HEK293 (cell line): ENCODE measurements around the gene PCBD1.

Source experiments
- CTCF ChIP-seq: fragments of 450-650 bp; formaldehyde crosslinking; IDR thresholded peaks from 2 replicates; pipeline ENCODE4 v1.5.1; 2016; ENCODE audit warnings: missing biosample characterization, missing genetic modification characterization
- SP2 ChIP-seq: fragments of 450-650 bp; formaldehyde crosslinking; IDR thresholded peaks from 2 replicates; pipeline ENCODE4 v1.5.1; 2016; ENCODE audit warnings: missing biosample characterization, missing genetic modification characterization
- ZBTB21 ChIP-seq: fragments of 450-650 bp; formaldehyde crosslinking; IDR thresholded peaks from 2 replicates; pipeline ENCODE4 v1.5.1; 2017; ENCODE audit warnings: missing biosample characterization, missing genetic modification characterization
- ZFHX2 ChIP-seq: fragments of 450-650 bp; formaldehyde crosslinking; conservative IDR thresholded peaks from 2 replicates; pipeline ENCODE4 v1.5.1; 2016; ENCODE audit warnings: missing biosample characterization, missing genetic modification characterization
- ZNF138 ChIP-seq: fragments of 450-650 bp; formaldehyde crosslinking; IDR thresholded peaks from 2 replicates; pipeline ENCODE4 v1.5.1; 2016; ENCODE audit warnings: missing biosample characterization, missing genetic modification characterization, borderline replicate concordance
- ZNF146 ChIP-seq: fragments of 450-650 bp; formaldehyde crosslinking; IDR thresholded peaks from 2 replicates; pipeline ENCODE4 v1.5.1; 2016; ENCODE audit warnings: missing biosample characterization, missing genetic modification characterization
- ZNF2 ChIP-seq: fragments of 450-650 bp; formaldehyde crosslinking; IDR thresholded peaks from 2 replicates; pipeline ENCODE4 v1.5.1; 2016; ENCODE audit warnings: missing biosample characterization, missing genetic modification characterization
- ZNF248 ChIP-seq: fragments of 450-650 bp; formaldehyde crosslinking; IDR thresholded peaks from 2 replicates; pipeline ENCODE4 v1.5.1; 2017; ENCODE audit warnings: missing biosample characterization, missing genetic modification characterization
- ZNF311 ChIP-seq: fragments of 450-650 bp; formaldehyde crosslinking; IDR thresholded peaks from 2 replicates; pipeline ENCODE4 v1.5.1; 2017; ENCODE audit warnings: missing biosample characterization, missing genetic modification characterization, borderline replicate concordance
- ZNF416 ChIP-seq: fragments of 450-650 bp; formaldehyde crosslinking; IDR thresholded peaks from 2 replicates; pipeline ENCODE4 v1.5.1; 2016; ENCODE audit warnings: missing biosample characterization, missing genetic modification characterization
- ZNF571 ChIP-seq: fragments of 450-650 bp; formaldehyde crosslinking; IDR thresholded peaks from 2 replicates; pipeline ENCODE4 v1.5.0; 2017; ENCODE audit warnings: missing biosample characterization, missing genetic modification characterization
- ZNF791 ChIP-seq: fragments of 450-650 bp; formaldehyde crosslinking; IDR thresholded peaks from 2 replicates; pipeline ENCODE4 v1.5.1; 2016; ENCODE audit warnings: missing biosample characterization, missing genetic modification characterization
- ZSCAN30 ChIP-seq: fragments of 450-650 bp; IDR thresholded peaks from 2 replicates; pipeline ENCODE4 v1.5.1; 2018; ENCODE audit warnings: missing biosample characterization, mild to moderate bottlenecking, missing genetic modification characterization, moderate library complexity
- TF ChIP-seq, protein P1 (sequence below): fragments of 450-650 bp; IDR thresholded peaks from 2 replicates; pipeline ENCODE4 v1.5.1; 2018; ENCODE audit warnings: missing biosample characterization, mild to moderate bottlenecking, missing genetic modification characterization

GRCh38 chr10:70892631-70893030 is 4.3 kb upstream of the PCBD1 start:
- TF ChIP-seq ZNF138 (no peak), CTCF (no peak), ZSCAN30 (no peak), ZFHX2 (no peak), ZNF2 (tag by site-specific recombination) (no peak), SP2 (tag by site-specific recombination) (no peak), ZNF146 (tag by site-specific recombination) (no peak), ZBTB21 (tag by site-specific recombination) (no peak), ZNF416 (tag by site-specific recombination) (no peak), ZNF248 (tag by site-specific recombination) (no peak), ZNF311 (no peak), ZNF791 (no peak), ZNF571 (tag by site-specific recombination) (no peak)
- TF ChIP-seq, protein P1, sequence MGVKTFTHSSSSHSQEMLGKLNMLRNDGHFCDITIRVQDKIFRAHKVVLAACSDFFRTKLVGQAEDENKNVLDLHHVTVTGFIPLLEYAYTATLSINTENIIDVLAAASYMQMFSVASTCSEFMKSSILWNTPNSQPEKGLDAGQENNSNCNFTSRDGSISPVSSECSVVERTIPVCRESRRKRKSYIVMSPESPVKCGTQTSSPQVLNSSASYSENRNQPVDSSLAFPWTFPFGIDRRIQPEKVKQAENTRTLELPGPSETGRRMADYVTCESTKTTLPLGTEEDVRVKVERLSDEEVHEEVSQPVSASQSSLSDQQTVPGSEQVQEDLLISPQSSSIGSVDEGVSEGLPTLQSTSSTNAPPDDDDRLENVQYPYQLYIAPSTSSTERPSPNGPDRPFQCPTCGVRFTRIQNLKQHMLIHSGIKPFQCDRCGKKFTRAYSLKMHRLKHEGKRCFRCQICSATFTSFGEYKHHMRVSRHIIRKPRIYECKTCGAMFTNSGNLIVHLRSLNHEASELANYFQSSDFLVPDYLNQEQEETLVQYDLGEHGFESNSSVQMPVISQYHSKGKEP (tag by site-specific recombination) = no peak
